Mucosa of gallbladder (tissue), 1 donor: ENCODE results near the gene CLEC4F. TPM values are rescaled to one million over a fixed set of nuclear protein-coding genes. Genes with fewer than 3 reads are reported as not detected.

Source experiments
- DNase-seq: peaks from one replicate; pipeline ENCODE4 v3.0.0-alpha.2; 2020; ENCODE audit warnings: low spot score
- total RNA-seq: library from RNA; stranded (reverse); gene quantifications from one replicate; pipeline ENCODE4 v1.2.1, GENCODE V29; 2021
- donor health status: DM: no; HTN: no; CAD: no.

CLEC4F gene
- total RNA-seq, 1 donor from 2014 or later = 0.17 TPM

GRCh38 chr2:70785137-70785911 lies 35.1 kb downstream of the CLEC4F start:
- DNase-seq = no peak

- no peak for DNase-seq
Measured at GRCh38 chr2:70784320-70784719, 36.1 kb downstream of the CLEC4F start.

- no peak for DNase-seq
Measured at GRCh38 chr2:70779911-70780545, 40.4 kb downstream of the CLEC4F start.

GRCh38 chr2:70779491-70779890 lies 40.9 kb downstream of the CLEC4F start:
- DNase-seq = no peak

- DNase-seq = no peak
Measured at GRCh38 chr2:70778676-70779075, 41.7 kb downstream of the CLEC4F start.

- DNase-seq = no peak
Measured at GRCh38 chr2:70777450-70777849, 42.9 kb downstream of the CLEC4F start.

GRCh38 chr2:70776266-70776665 lies 44.1 kb downstream of the CLEC4F start:
- DNase-seq = no peak

- DNase-seq = no peak
Measured at GRCh38 chr2:70775141-70775540, 45.3 kb downstream of the CLEC4F start.

GRCh38 chr2:70772486-70773155 lies 47.8 kb downstream of the CLEC4F start:
- DNase-seq = no peak

- no peak for DNase-seq
Measured at GRCh38 chr2:70771446-70771845, 49.0 kb downstream of the CLEC4F start.

- no peak for DNase-seq
Measured at GRCh38 chr2:70769450-70769849, 50.9 kb downstream of the CLEC4F start.

- DNase-seq = no peak
Measured at GRCh38 chr2:70768590-70769085, 51.8 kb downstream of the CLEC4F start.

- no peak for DNase-seq
Measured at GRCh38 chr2:70767699-70768589, 52.5 kb downstream of the CLEC4F start, which contains the start of gene ADD2. TSS of gene ADD2 (minus strand) at chr2:70768200. CDS start at chr2:70706408, 61,792 bp downstream.

- DNase-seq = no peak
Measured at GRCh38 chr2:70767079-70767698, 53.2 kb downstream of the CLEC4F start.

- no peak for DNase-seq
Measured at GRCh38 chr2:70766357-70767078, 53.9 kb downstream of the CLEC4F start.

GRCh38 chr2:70765507-70765906 lies 54.9 kb downstream of the CLEC4F start:
- no peak for DNase-seq

- no peak for DNase-seq
Measured at GRCh38 chr2:70759446-70759845, 61.0 kb downstream of the CLEC4F start.
